Activated CD4-positive, alpha-beta T cell treated with anti-CD3 and anti-CD28 coated beads, Interleukin-2, amount 10 ng/mL, durations not matched to agents 7 days and 5 days (primary cell): ENCODE data around the gene MAMLD1. TPM values are rescaled to one million over a fixed set of nuclear protein-coding genes. Genes with fewer than 3 reads are reported as not detected.

Experiments used
- CTCF ChIA-PET: fragments of 350-600 bp; sonication (Branson Sonifier 250); formaldehyde crosslinking; loops from one replicate; lab custom pipeline; 2021; ENCODE audit warnings: antibody characterized with exemption; lab: Charles Lee
- POLR2A ChIA-PET: fragments of 350-600 bp; sonication (Branson Sonifier 250); formaldehyde crosslinking; loops from one replicate; lab custom pipeline; 2021; ENCODE audit warnings: antibody characterized with exemption; lab: Charles Lee
- DNase-seq: peaks from one replicate; pipeline ENCODE4 v3.0.0-alpha.2; 2020
- H3K27ac Mint-ChIP-seq: one replicate; pipeline ENCODE4 v1.8.0; 2021; ENCODE audit warnings: mild to moderate bottlenecking, moderate library complexity, mixed read lengths
- H3K27me3 Mint-ChIP-seq: one replicate; pipeline ENCODE4 v1.8.0; 2021; ENCODE audit warnings: mixed read lengths
- H3K36me3 Mint-ChIP-seq: one replicate; pipeline ENCODE4 v1.8.0; 2021; ENCODE audit warnings: low read depth, mixed read lengths
- H3K4me1 Mint-ChIP-seq: one replicate; pipeline ENCODE4 v1.8.0; 2021; ENCODE audit warnings: mixed read lengths
- H3K4me3 Mint-ChIP-seq: one replicate; pipeline ENCODE4 v1.8.0; 2021; ENCODE audit warnings: mild to moderate bottlenecking, moderate library complexity, mixed read lengths
- H3K9me3 Mint-ChIP-seq: one replicate; pipeline ENCODE4 v1.8.0; 2021; ENCODE audit warnings: mixed read lengths
- total RNA-seq, 2 experiments: library from RNA; stranded (reverse); gene quantifications; one replicate each; pipeline ENCODE4 v1.2.3, GENCODE V29; 2021

The MAMLD1 gene
- total RNA-seq, 2 experiments from 2014 or later = 2.4 to 3.4 TPM

DNA sequence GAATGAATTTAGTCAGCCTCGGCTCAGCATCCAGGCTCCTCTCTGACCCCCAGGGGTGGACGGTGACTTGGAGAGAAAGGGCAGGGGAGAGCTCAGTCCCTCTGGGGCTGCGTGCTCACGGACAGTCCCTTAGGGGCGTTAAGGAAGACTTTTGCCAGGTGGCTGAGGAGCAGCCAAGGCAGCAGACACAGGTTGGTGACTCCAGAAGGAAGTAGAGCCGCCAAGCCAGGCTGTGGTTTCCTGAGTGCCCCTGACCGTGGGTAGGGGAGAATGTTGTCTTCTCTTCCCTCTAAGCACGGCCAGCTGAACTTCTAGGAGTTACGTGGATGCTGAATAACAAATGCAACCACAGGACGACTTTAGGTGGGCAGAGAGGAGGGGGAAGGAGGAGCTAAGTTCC lies 114.3 kb downstream of the MAMLD1 start:
- Mint-ChIP-seq H3K4me1 (peaks cover 63% of the 10 kb centered on the region), H3K36me3 (peaks cover 6% of the 10 kb centered on the region)
- POLR2A ChIA-PET = no interaction called here

GRCh38 chrX:150478496-150479492 lies 115.7 kb downstream of the MAMLD1 start:
- peak; percentile 34 for DNase-seq
- H3K9me3 Mint-ChIP-seq = no peaks in the 10 kb centered on the region
- CTCF ChIA-PET = interaction anchor here (1.4 to 2.7 kb wide), 3 partner anchors 7 to 16 kb away, joined by 3 to 10 read pairs (median 8); no protein-coding TSS in a partner anchor
- H3K4me3 Mint-ChIP-seq = peak overlapping the region; percentile 48
- POLR2A ChIA-PET = no interaction called here
- peaks cover 74% of the 10 kb centered on the region for H3K4me1 Mint-ChIP-seq
- peak overlapping the region; percentile 92 for H3K27ac Mint-ChIP-seq
- H3K36me3 Mint-ChIP-seq = peaks cover 6% of the 10 kb centered on the region
- no peaks in the 10 kb centered on the region for H3K27me3 Mint-ChIP-seq

More for the DNA sequence above, 114.3 kb downstream of the MAMLD1 start:
- H3K27me3 Mint-ChIP-seq = no peaks in the 10 kb centered on the region
- no peak for DNase-seq
- peak overlapping the region; percentile 92 for H3K27ac Mint-ChIP-seq
- no peaks in the 10 kb centered on the region for H3K9me3 Mint-ChIP-seq
- CTCF ChIA-PET = interaction anchor here (1.0 to 2.7 kb wide), 5 partner anchors 9 to 27 kb away, joined by 3 to 10 read pairs (median 6); no protein-coding TSS in a partner anchor
- no peak overlapping the region for H3K4me3 Mint-ChIP-seq

DNA sequence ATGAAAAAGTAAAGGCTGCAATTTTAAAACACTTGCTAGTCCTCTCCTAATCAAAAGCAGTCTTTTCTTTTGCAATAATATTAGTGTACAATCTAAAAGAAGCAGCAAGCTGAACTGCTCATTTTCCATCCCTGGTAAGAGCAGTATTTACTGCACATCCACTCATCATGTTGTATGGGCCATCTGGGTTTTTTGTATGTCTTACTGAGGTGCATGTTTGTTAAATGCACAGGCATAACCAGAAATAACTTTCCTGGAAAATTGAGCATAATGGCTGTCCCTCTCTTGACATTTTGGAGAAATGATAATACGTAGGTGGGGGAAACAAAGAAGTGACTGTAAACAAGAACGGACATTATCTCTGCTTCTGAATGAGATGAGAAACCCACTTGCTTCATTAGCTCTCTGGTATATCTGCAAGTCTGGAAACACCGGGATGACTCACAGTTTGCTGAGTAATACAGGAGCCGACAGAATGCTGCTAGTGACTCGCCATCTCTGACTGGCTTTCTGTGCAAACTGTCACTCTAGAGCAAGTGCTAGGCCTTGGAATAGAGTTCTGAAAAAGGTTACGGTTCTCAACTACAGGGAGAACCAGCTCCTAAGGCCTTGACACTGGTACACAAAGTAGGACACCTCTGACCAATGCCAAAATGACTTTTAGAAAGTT lies 119.6 kb downstream of the MAMLD1 start:
- H3K27ac Mint-ChIP-seq = peak overlapping the region; percentile 60
- DNase-seq = peak; percentile 19
- ChIA-PET POLR2A (interaction anchor here (0.5 to 0.9 kb wide), 2 partner anchors 9 to 543 kb away, joined by 3 to 4 read pairs; no protein-coding TSS in a partner anchor), CTCF (interaction anchor here (0.7 to 3.1 kb wide), 8 partner anchors 9 to 117 kb away, joined by 3 to 14 read pairs (median 5); no protein-coding TSS in a partner anchor)
- no peak overlapping the region for H3K4me3 Mint-ChIP-seq
- peaks cover 4% of the 10 kb centered on the region for H3K36me3 Mint-ChIP-seq
- peaks cover 67% of the 10 kb centered on the region for H3K4me1 Mint-ChIP-seq
- H3K27me3 Mint-ChIP-seq = no peaks in the 10 kb centered on the region
- H3K9me3 Mint-ChIP-seq = no peaks in the 10 kb centered on the region

GRCh38 chrX:150483356-150483985 lies 120.4 kb downstream of the MAMLD1 start:
- Mint-ChIP-seq H3K27ac (peak overlapping the region; percentile 60), H3K27me3 (no peaks in the 10 kb centered on the region), H3K36me3 (peaks cover 4% of the 10 kb centered on the region), H3K9me3 (no peaks in the 10 kb centered on the region), H3K4me1 (peaks cover 59% of the 10 kb centered on the region), H3K4me3 (no peak overlapping the region)
- POLR2A ChIA-PET = interaction anchor here (0.5 to 0.9 kb wide), 2 partner anchors 10 to 543 kb away, joined by 3 to 4 read pairs; no protein-coding TSS in a partner anchor
- CTCF ChIA-PET = interaction anchor here (0.7 to 3.1 kb wide), 9 partner anchors 8 to 118 kb away, joined by 3 to 14 read pairs (median 4); no protein-coding TSS in a partner anchor
- DNase-seq = no peak

- ChIA-PET POLR2A (no interaction called here), CTCF (interaction anchor here (0.6 to 2.5 kb wide), 10 partner anchors 9 to 122 kb away, joined by 3 to 10 read pairs (median 3); no protein-coding TSS in a partner anchor)
- Mint-ChIP-seq H3K4me1 (peaks cover 44% of the 10 kb centered on the region), H3K36me3 (peaks cover 4% of the 10 kb centered on the region), H3K27me3 (no peaks in the 10 kb centered on the region), H3K27ac (no peak overlapping the region), H3K9me3 (no peaks in the 10 kb centered on the region), H3K4me3 (no peak overlapping the region)
- peak; percentile 64 for DNase-seq
Measured at GRCh38 chrX:150486011-150486410, 122.9 kb downstream of the MAMLD1 start.

- no peaks in the 10 kb centered on the region for H3K27me3 Mint-ChIP-seq
- no peak for DNase-seq
- no peak overlapping the region for H3K27ac Mint-ChIP-seq
- peaks cover 28% of the 10 kb centered on the region for H3K4me1 Mint-ChIP-seq
- no peaks in the 10 kb centered on the region for H3K9me3 Mint-ChIP-seq
- POLR2A ChIA-PET = no interaction called here
- H3K4me3 Mint-ChIP-seq = no peak overlapping the region
- no peaks in the 10 kb centered on the region for H3K36me3 Mint-ChIP-seq
- CTCF ChIA-PET = interaction anchor here (0.9 to 2.5 kb wide), 4 partner anchors 10 to 232 kb away, joined by 3 to 10 read pairs (median 3); no protein-coding TSS in a partner anchor
Measured at GRCh38 chrX:150487369-150488094, 124.4 kb downstream of the MAMLD1 start.

- H3K27ac Mint-ChIP-seq = no peak overlapping the region
- CTCF ChIA-PET = interaction anchor here (0.8 kb wide), 1 partner anchor 125 kb away, joined by 3 read pairs; no protein-coding TSS in a partner anchor
Measured at GRCh38 chrX:150489359-150490015, 126.4 kb downstream of the MAMLD1 start.

GRCh38 chrX:150495496-150495895 lies 132.4 kb downstream of the MAMLD1 start:
- Mint-ChIP-seq H3K4me1 (peaks cover 2% of the 10 kb centered on the region), H3K27me3 (peaks cover 1% of the 10 kb centered on the region), H3K4me3 (no peak overlapping the region), H3K9me3 (no peaks in the 10 kb centered on the region), H3K36me3 (no peaks in the 10 kb centered on the region), H3K27ac (no peak overlapping the region)
- POLR2A ChIA-PET = no interaction called here
- no peak for DNase-seq
- CTCF ChIA-PET = interaction anchor here (1.2 to 1.3 kb wide), 2 partner anchors 9 to 11 kb away, joined by 3 to 4 read pairs; no protein-coding TSS in a partner anchor

More at GRCh38 chrX:150489359-150490015, 126.4 kb downstream of the MAMLD1 start:
- no peaks in the 10 kb centered on the region for H3K36me3 Mint-ChIP-seq
- H3K4me1 Mint-ChIP-seq = peaks cover 19% of the 10 kb centered on the region
- DNase-seq = no peak
- no peaks in the 10 kb centered on the region for H3K27me3 Mint-ChIP-seq
- POLR2A ChIA-PET = no interaction called here
- no peak overlapping the region for H3K4me3 Mint-ChIP-seq
- H3K9me3 Mint-ChIP-seq = no peaks in the 10 kb centered on the region

- H3K4me3 Mint-ChIP-seq = no peak overlapping the region
- H3K36me3 Mint-ChIP-seq = no peaks in the 10 kb centered on the region
- H3K27me3 Mint-ChIP-seq = peaks cover 1% of the 10 kb centered on the region
- H3K27ac Mint-ChIP-seq = no peak overlapping the region
- no peak for DNase-seq
- H3K4me1 Mint-ChIP-seq = no peaks in the 10 kb centered on the region
- CTCF ChIA-PET = interaction anchor here (0.9 to 2.2 kb wide), 3 partner anchors 13 to 241 kb away, joined by 3 to 5 read pairs (median 3); no protein-coding TSS in a partner anchor
- POLR2A ChIA-PET = no interaction called here
- H3K9me3 Mint-ChIP-seq = no peaks in the 10 kb centered on the region
Measured at GRCh38 chrX:150499240-150499639, 136.1 kb downstream of the MAMLD1 start.

GRCh38 chrX:150502091-150502490 lies 139.0 kb downstream of the MAMLD1 start:
- H3K9me3 Mint-ChIP-seq = no peaks in the 10 kb centered on the region
- H3K27me3 Mint-ChIP-seq = no peaks in the 10 kb centered on the region
- ChIA-PET POLR2A (no interaction called here), CTCF (interaction anchor here (1.1 to 1.9 kb wide), 2 partner anchors 9 to 106 kb away, joined by 3 to 7 read pairs; no protein-coding TSS in a partner anchor)
- H3K4me1 Mint-ChIP-seq = peaks cover 3% of the 10 kb centered on the region
- H3K36me3 Mint-ChIP-seq = no peaks in the 10 kb centered on the region
- no peak overlapping the region for H3K4me3 Mint-ChIP-seq
- DNase-seq = no peak
- no peak overlapping the region for H3K27ac Mint-ChIP-seq
